ENCODE measurements around the gene INSIG1.

DNA sequence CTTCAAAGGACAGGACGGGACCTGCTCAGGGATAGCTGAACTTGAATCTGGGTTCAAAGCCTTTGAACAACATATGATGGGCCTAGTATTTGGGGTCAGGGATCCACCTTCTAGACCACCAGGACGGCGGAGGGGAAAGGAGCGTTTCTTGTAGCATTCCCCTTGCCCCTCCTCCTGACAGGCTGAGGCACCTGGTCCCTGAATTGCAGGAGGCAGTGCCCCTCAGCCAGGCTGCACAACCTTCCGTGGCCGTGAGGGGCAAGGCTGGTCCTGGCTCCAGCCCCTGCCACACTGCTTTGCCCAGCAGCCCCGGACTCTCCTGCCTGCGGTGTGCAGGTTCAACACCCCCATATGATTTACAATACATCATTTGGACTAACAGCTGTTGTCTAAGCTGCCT, 58.1 kb downstream of the INSIG1 start:
- TF ChIP-seq, protein P1, sequence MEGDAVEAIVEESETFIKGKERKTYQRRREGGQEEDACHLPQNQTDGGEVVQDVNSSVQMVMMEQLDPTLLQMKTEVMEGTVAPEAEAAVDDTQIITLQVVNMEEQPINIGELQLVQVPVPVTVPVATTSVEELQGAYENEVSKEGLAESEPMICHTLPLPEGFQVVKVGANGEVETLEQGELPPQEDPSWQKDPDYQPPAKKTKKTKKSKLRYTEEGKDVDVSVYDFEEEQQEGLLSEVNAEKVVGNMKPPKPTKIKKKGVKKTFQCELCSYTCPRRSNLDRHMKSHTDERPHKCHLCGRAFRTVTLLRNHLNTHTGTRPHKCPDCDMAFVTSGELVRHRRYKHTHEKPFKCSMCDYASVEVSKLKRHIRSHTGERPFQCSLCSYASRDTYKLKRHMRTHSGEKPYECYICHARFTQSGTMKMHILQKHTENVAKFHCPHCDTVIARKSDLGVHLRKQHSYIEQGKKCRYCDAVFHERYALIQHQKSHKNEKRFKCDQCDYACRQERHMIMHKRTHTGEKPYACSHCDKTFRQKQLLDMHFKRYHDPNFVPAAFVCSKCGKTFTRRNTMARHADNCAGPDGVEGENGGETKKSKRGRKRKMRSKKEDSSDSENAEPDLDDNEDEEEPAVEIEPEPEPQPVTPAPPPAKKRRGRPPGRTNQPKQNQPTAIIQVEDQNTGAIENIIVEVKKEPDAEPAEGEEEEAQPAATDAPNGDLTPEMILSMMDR (IDR thresholded peaks at IDR 0.05; ENCODE audit: extremely low read depth in 1 of 2, insufficient read depth in 1 of 2, low read depth in 1 of 2, low read length in 2 of 2): no peak
- TF ChIP-seq POLR2AphosphoS5 (IDR thresholded peaks at IDR 0.05; ENCODE audit: insufficient read depth, low read depth, low read length): no peak
- TF ChIP-seq POLR2A (IDR thresholded peaks at IDR 0.05; ENCODE audit: low read depth, low read length): no peak
- no peak for TF ChIP-seq MAX (IDR thresholded peaks at IDR 0.05; ENCODE audit: insufficient read depth, insufficient read length)
- TF ChIP-seq GATA2 (IDR thresholded peaks at IDR 0.05; ENCODE audit: insufficient read depth, insufficient read length, low read depth, low read length): no peak
- no peak for TF ChIP-seq MYC (IDR thresholded peaks at IDR 0.05; ENCODE audit: low read depth, low read length)
- TF ChIP-seq EZH2 (IDR thresholded peaks at IDR 0.05; ENCODE audit: borderline replicate concordance, low read depth, low read length, severe bottlenecking): no peak
- no peak for TF ChIP-seq JUN (IDR thresholded peaks at IDR 0.05; ENCODE audit: borderline replicate concordance, insufficient read depth, insufficient read length, low read depth)
- TF ChIP-seq FOS (IDR thresholded peaks at IDR 0.05; ENCODE audit: borderline replicate concordance, insufficient read depth, low read length): no peak
